ENCODE measurements around the gene CLEC4M. TPM values are rescaled to one million over a fixed set of nuclear protein-coding genes. Genes with fewer than 3 reads are reported as not detected.

The CLEC4M gene
- polyA plus RNA-seq, 1 donor (not counting 4 experiments of a cell fraction or from before 2014, with no cell fraction given): not detected

- no peak overlapping the region for H3K4me2 ChIP-seq (ENCODE audit: control insufficient read depth, extremely low read depth, insufficient read depth, low read depth, low read length)
- H3K27ac ChIP-seq (ENCODE audit: control insufficient read depth, insufficient read depth, low read length): no peak overlapping the region
- TF ChIP-seq CTCF (optimal IDR thresholded peaks at IDR 0.05 in 1 of 3, IDR thresholded peaks at IDR 0.05 in 1 of 3, conservative IDR thresholded peaks at IDR 0.05 in 1 of 3; ENCODE audit: extremely low read depth in 1 of 3, insufficient read depth in 2 of 3, low read length in 3 of 3) (no peak), EZH2 (IDR thresholded peaks at IDR 0.05; ENCODE audit: low read length) (no peak)
- H3K9me3 ChIP-seq (ENCODE audit: control insufficient read depth, low read depth, low read length): no peaks in the 10 kb centered on the region
- H3K79me2 ChIP-seq (ENCODE audit: control insufficient read depth, insufficient read depth, low read length): no peaks in the 10 kb centered on the region
- no peaks in the 10 kb centered on the region for H3K36me3 ChIP-seq (ENCODE audit: control insufficient read depth in 2 of 2, extremely low read depth in 1 of 2, insufficient read depth in 2 of 2, low read length in 2 of 2)
- no peaks in the 10 kb centered on the region for H3K4me1 ChIP-seq (ENCODE audit: control insufficient read depth, extremely low read depth, insufficient read depth, low read length)
- FAIRE-seq: no peak
- no peak overlapping the region for H3K4me3 ChIP-seq (ENCODE audit: control insufficient read depth in 2 of 3, extremely low read depth in 1 of 3, insufficient read depth in 2 of 3, low read depth in 1 of 3, low read length in 3 of 3)
- H4K20me1 ChIP-seq (ENCODE audit: control insufficient read depth, extremely low read depth, insufficient read depth, low read length): no peaks in the 10 kb centered on the region
- H3K9ac ChIP-seq (ENCODE audit: control insufficient read depth, extremely low read depth, insufficient read depth, low read length): no peak overlapping the region
- no peaks in the 10 kb centered on the region for H3K9me1 ChIP-seq (ENCODE audit: control insufficient read depth, extremely low read depth, insufficient read depth, low read length)
- H2AFZ ChIP-seq (ENCODE audit: control insufficient read depth, low read length): no peak overlapping the region
- no peak for DNase-seq (ENCODE audit: low read depth, low spot score)
- dilution Hi-C loops (cut with MboI; ENCODE audit: extremely low pct_ligation_motif_present, low sequenced_read_pairs): no loop called here
- peaks cover 47% of the 10 kb centered on the region for H3K27me3 ChIP-seq (ENCODE audit: control insufficient read depth, extremely low read depth, insufficient read depth, low read length)
Observed at GRCh38 chr19:7731218-7731595, 31.8 kb upstream of the CLEC4M start.

- TF ChIP-seq EZH2 (IDR thresholded peaks at IDR 0.05; ENCODE audit: low read length): no peak
- TF ChIP-seq CTCF (optimal IDR thresholded peaks at IDR 0.05 in 1 of 3, IDR thresholded peaks at IDR 0.05 in 1 of 3, conservative IDR thresholded peaks at IDR 0.05 in 1 of 3; ENCODE audit: extremely low read depth in 1 of 3, insufficient read depth in 2 of 3, low read length in 3 of 3): no peak
- DNase-seq (ENCODE audit: low read depth, low spot score): no peak
- no peaks in the 10 kb centered on the region for H3K36me3 ChIP-seq (ENCODE audit: control insufficient read depth in 2 of 2, extremely low read depth in 1 of 2, insufficient read depth in 2 of 2, low read length in 2 of 2)
- no peaks in the 10 kb centered on the region for H3K4me1 ChIP-seq (ENCODE audit: control insufficient read depth, extremely low read depth, insufficient read depth, low read length)
- no peaks in the 10 kb centered on the region for H3K79me2 ChIP-seq (ENCODE audit: control insufficient read depth, insufficient read depth, low read length)
- no peaks in the 10 kb centered on the region for H4K20me1 ChIP-seq (ENCODE audit: control insufficient read depth, extremely low read depth, insufficient read depth, low read length)
- H3K4me2 ChIP-seq (ENCODE audit: control insufficient read depth, extremely low read depth, insufficient read depth, low read depth, low read length): no peak overlapping the region
- H3K27me3 ChIP-seq (ENCODE audit: control insufficient read depth, extremely low read depth, insufficient read depth, low read length): peaks cover 47% of the 10 kb centered on the region
- FAIRE-seq: no peak
- H3K9ac ChIP-seq (ENCODE audit: control insufficient read depth, extremely low read depth, insufficient read depth, low read length): no peak overlapping the region
- dilution Hi-C loops (cut with MboI; ENCODE audit: extremely low pct_ligation_motif_present, low sequenced_read_pairs): no loop called here
- no peak overlapping the region for H3K27ac ChIP-seq (ENCODE audit: control insufficient read depth, insufficient read depth, low read length)
- no peak overlapping the region for H3K4me3 ChIP-seq (ENCODE audit: control insufficient read depth in 2 of 3, extremely low read depth in 1 of 3, insufficient read depth in 2 of 3, low read depth in 1 of 3, low read length in 3 of 3)
- H3K9me1 ChIP-seq (ENCODE audit: control insufficient read depth, extremely low read depth, insufficient read depth, low read length): no peaks in the 10 kb centered on the region
- no peak overlapping the region for H2AFZ ChIP-seq (ENCODE audit: control insufficient read depth, low read length)
- no peaks in the 10 kb centered on the region for H3K9me3 ChIP-seq (ENCODE audit: control insufficient read depth, low read depth, low read length)
Observed at GRCh38 chr19:7731615-7732014, 31.4 kb upstream of the CLEC4M start.
